ENCODE measurements around the gene SYNE2. TPM values are rescaled to one million over a fixed set of nuclear protein-coding genes. Genes with fewer than 3 reads are reported as not detected.

Gene SYNE2
- total RNA-seq, 1 donor from 2014 or later = 105 TPM

DNA sequence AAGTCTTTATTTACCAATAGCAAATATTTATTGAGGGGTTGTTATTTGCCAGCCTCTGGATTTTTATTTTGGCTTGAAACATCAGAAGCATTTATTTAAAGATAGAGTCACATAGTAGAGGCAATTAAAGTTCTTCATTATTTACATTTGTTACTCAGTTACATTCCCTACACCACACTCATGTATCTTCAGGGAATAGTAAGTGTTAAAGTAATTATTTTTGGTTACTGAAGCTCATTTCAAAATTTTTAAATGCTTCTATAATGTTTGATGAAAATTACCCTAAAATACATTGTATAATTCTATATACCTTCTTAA is 235.8 kb downstream of the SYNE2 start:
- no peaks in the 10 kb centered on the region for H3K27me3 ChIP-seq
- TF ChIP-seq EZH2phosphoT487 (IDR thresholded peaks at IDR 0.05) (no peak), EZH2 (IDR thresholded peaks at IDR 0.05) (no peak)
- TF ChIP-seq, protein P1, sequence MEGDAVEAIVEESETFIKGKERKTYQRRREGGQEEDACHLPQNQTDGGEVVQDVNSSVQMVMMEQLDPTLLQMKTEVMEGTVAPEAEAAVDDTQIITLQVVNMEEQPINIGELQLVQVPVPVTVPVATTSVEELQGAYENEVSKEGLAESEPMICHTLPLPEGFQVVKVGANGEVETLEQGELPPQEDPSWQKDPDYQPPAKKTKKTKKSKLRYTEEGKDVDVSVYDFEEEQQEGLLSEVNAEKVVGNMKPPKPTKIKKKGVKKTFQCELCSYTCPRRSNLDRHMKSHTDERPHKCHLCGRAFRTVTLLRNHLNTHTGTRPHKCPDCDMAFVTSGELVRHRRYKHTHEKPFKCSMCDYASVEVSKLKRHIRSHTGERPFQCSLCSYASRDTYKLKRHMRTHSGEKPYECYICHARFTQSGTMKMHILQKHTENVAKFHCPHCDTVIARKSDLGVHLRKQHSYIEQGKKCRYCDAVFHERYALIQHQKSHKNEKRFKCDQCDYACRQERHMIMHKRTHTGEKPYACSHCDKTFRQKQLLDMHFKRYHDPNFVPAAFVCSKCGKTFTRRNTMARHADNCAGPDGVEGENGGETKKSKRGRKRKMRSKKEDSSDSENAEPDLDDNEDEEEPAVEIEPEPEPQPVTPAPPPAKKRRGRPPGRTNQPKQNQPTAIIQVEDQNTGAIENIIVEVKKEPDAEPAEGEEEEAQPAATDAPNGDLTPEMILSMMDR (IDR thresholded peaks at IDR 0.05) = no peak
- no peak overlapping the region for H3K27ac ChIP-seq
- H3K4me3 ChIP-seq = no peak overlapping the region
- no peaks in the 10 kb centered on the region for H3K79me2 ChIP-seq (ENCODE audit: low read depth)
- peaks cover 11% of the 10 kb centered on the region for H3K4me1 ChIP-seq
- peaks cover 4% of the 10 kb centered on the region for H3K36me3 ChIP-seq
- no peak overlapping the region for H3K9ac ChIP-seq
- H3K4me2 ChIP-seq = no peak overlapping the region
- no peak overlapping the region for H3K27ac Mint-ChIP-seq
- no peaks in the 10 kb centered on the region for H3K9me3 ChIP-seq (ENCODE audit: low read depth)
- no peak overlapping the region for H2AFZ ChIP-seq (replicated peaks)
- H3K27me3 Mint-ChIP-seq (ENCODE audit: insufficient read depth, low read depth) = no peaks in the 10 kb centered on the region
- H3K36me3 Mint-ChIP-seq = peaks cover 14% of the 10 kb centered on the region
- no peaks in the 10 kb centered on the region for H3K9me3 Mint-ChIP-seq
- H3K4me1 Mint-ChIP-seq = peaks cover 10% of the 10 kb centered on the region
- H3F3A ChIP-seq (ENCODE audit: low read depth) = peaks cover 4% of the 10 kb centered on the region
- peaks cover 9% of the 10 kb centered on the region for H4K20me1 ChIP-seq (ENCODE audit: low read depth)
- DNase-seq (ENCODE audit: low spot score) = no peak
- H3K4me3 Mint-ChIP-seq = no peak overlapping the region

DNA sequence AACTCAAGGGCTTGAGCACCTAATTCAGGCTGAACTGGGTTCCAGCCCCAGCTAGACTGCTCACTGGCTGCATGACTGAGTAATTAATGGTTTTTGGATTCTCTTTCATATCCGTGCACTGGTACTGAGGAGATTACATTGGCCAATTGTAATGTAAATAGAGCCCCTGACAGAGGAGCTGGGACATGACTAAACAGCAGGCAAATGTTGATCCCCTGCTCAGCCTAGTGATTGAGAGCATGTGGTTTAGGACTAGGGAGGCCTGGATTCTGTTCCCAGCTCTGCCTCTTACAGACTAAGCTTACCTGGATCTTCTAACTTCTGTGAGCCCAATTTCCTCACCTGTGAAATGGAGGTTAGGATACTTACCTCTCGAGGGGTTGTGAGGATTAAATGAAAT is 237.1 kb downstream of the SYNE2 start:
- no peak overlapping the region for H3K4me3 Mint-ChIP-seq
- no peak overlapping the region for H3K27ac Mint-ChIP-seq
- H3K79me2 ChIP-seq (ENCODE audit: low read depth) = no peaks in the 10 kb centered on the region

DNA sequence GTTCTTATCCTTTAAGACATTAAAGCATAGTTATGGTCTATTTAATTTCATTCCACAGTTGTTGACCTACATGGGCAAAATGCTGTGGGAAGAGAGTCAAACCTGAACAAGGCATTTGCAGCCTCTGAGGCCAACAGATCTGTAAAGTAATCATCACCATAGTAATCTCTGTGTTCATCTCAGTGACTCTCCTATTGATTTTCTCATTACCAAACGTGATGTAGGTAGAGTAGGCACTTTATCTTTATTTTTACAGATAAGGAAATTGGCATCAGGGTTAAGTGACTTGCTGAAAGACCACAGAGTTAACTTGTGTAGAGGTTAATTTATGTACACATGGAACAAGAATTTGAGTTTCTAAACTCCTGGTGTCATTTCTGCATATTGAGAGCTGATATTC is 238.4 kb downstream of the SYNE2 start:
- no peak for TF ChIP-seq EZH2phosphoT487 (IDR thresholded peaks at IDR 0.05)
- Histone ChIP-seq H3K4me3 (no peak overlapping the region), H2AFZ (replicated peaks) (no peak overlapping the region), H3K27ac (no peak overlapping the region), H3K27me3 (no peaks in the 10 kb centered on the region), H4K20me1 (ENCODE audit: low read depth) (peaks cover 9% of the 10 kb centered on the region), H3K9me3 (ENCODE audit: low read depth) (no peaks in the 10 kb centered on the region), H3K9ac (no peak overlapping the region), H3F3A (ENCODE audit: low read depth) (peaks cover 4% of the 10 kb centered on the region), H3K4me2 (no peak overlapping the region), H3K79me2 (ENCODE audit: low read depth) (no peaks in the 10 kb centered on the region), H3K4me1 (peaks cover 22% of the 10 kb centered on the region), H3K36me3 (peaks cover 4% of the 10 kb centered on the region)
- Mint-ChIP-seq H3K9me3 (no peaks in the 10 kb centered on the region), H3K27me3 (ENCODE audit: insufficient read depth, low read depth) (no peaks in the 10 kb centered on the region), H3K4me1 (peaks cover 10% of the 10 kb centered on the region), H3K36me3 (peaks cover 14% of the 10 kb centered on the region), H3K4me3 (no peak overlapping the region), H3K27ac (no peak overlapping the region)
- no peak for DNase-seq (ENCODE audit: low spot score)

More for the DNA sequence above, 237.1 kb downstream of the SYNE2 start:
- DNase-seq (ENCODE audit: low spot score) = peak; percentile 81
- H3K36me3 ChIP-seq = peaks cover 4% of the 10 kb centered on the region
- H3K9ac ChIP-seq = no peak overlapping the region
- H3K4me1 ChIP-seq = peaks cover 11% of the 10 kb centered on the region
- Mint-ChIP-seq H3K4me1 (peaks cover 10% of the 10 kb centered on the region), H3K27me3 (ENCODE audit: insufficient read depth, low read depth) (no peaks in the 10 kb centered on the region), H3K9me3 (no peaks in the 10 kb centered on the region), H3K36me3 (peaks cover 14% of the 10 kb centered on the region)
- no peaks in the 10 kb centered on the region for H3K9me3 ChIP-seq (ENCODE audit: low read depth)
- no peak for TF ChIP-seq EZH2 (IDR thresholded peaks at IDR 0.05)
- TF ChIP-seq, protein P1 (IDR thresholded peaks at IDR 0.05) = no peak
- TF ChIP-seq EZH2phosphoT487 (IDR thresholded peaks at IDR 0.05) = no peak
- peaks cover 4% of the 10 kb centered on the region for H3F3A ChIP-seq (ENCODE audit: low read depth)
- H4K20me1 ChIP-seq (ENCODE audit: low read depth) = peaks cover 9% of the 10 kb centered on the region
- H3K4me2 ChIP-seq = peak overlapping the region; percentile 50
- no peak overlapping the region for H3K4me3 ChIP-seq
- no peak overlapping the region for H2AFZ ChIP-seq (replicated peaks)
- no peaks in the 10 kb centered on the region for H3K27me3 ChIP-seq
- H3K27ac ChIP-seq = no peak overlapping the region

DNA sequence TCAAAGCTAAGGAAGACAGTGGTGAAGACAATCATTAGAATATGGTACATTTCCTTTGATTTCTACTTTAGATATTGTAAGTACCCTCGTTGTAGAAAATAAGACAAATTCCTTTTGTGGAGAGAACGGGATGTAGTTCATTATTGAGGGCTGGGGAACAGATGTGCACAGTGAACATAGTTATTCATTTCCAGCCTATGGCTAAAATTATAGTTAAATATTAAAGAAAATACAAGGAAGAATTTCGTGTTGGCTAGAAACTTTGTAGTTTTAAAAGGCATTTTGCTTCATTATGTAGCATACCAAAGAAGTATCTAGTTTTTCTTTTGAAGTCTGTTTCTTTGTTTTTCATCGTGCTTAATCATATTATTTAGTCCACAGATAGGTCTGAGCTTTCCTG is 239.5 kb downstream of the SYNE2 start:
- H3K9ac ChIP-seq = no peak overlapping the region
- no peak for DNase-seq (ENCODE audit: low spot score)
- H2AFZ ChIP-seq (replicated peaks) = no peak overlapping the region
- H3K4me3 ChIP-seq = no peak overlapping the region
- peaks cover 23% of the 10 kb centered on the region for H3K4me1 ChIP-seq
- TF ChIP-seq, protein P1 (IDR thresholded peaks at IDR 0.05) = no peak
- no peak for TF ChIP-seq EZH2phosphoT487 (IDR thresholded peaks at IDR 0.05)
- TF ChIP-seq EZH2 (IDR thresholded peaks at IDR 0.05) = no peak
- peaks cover 4% of the 10 kb centered on the region for H3F3A ChIP-seq (ENCODE audit: low read depth)
- no peaks in the 10 kb centered on the region for H3K27me3 ChIP-seq
- H3K4me3 Mint-ChIP-seq = no peak overlapping the region
- peaks cover 10% of the 10 kb centered on the region for H3K4me1 Mint-ChIP-seq
- H3K79me2 ChIP-seq (ENCODE audit: low read depth) = no peaks in the 10 kb centered on the region
- H3K27me3 Mint-ChIP-seq (ENCODE audit: insufficient read depth, low read depth) = peaks cover under 1% of the 10 kb centered on the region
- no peak overlapping the region for H3K4me2 ChIP-seq
- H4K20me1 ChIP-seq (ENCODE audit: low read depth) = peaks cover 9% of the 10 kb centered on the region
- no peaks in the 10 kb centered on the region for H3K9me3 Mint-ChIP-seq
- no peak overlapping the region for H3K27ac ChIP-seq
- no peak overlapping the region for H3K27ac Mint-ChIP-seq
- peaks cover 4% of the 10 kb centered on the region for H3K36me3 ChIP-seq
- H3K36me3 Mint-ChIP-seq = peaks cover 14% of the 10 kb centered on the region
- no peaks in the 10 kb centered on the region for H3K9me3 ChIP-seq (ENCODE audit: low read depth)

All from neural progenitor cell (in vitro differentiated cells).